T-helper 17 cell (primary cell): ENCODE results near the gene PAM. TPM values are rescaled to one million over a fixed set of nuclear protein-coding genes. Genes with fewer than 3 reads are reported as not detected.
"Not testable (repeated sequence)": the region's sequence is repeated elsewhere in the genome, so short reads cannot be mapped to it uniquely, and the experiment has no call there.

Source experiments
- ATAC-seq: fragments of 150-1000 bp; cut with Tn5 transposase; 2 replicates; pipeline ENCODE4 v1.10.0; 2021; ENCODE audit warnings: mild to moderate bottlenecking, moderate library complexity
- DNase-seq, 3 donors: peaks; one replicate each; pipeline versions ENCODE4 v3.0.0 to v3.0.0-alpha.2; 2020 to 2021
- H3K9me3 ChIP-seq: one replicate; pipeline ENCODE4 v1.7.0; 2013; ENCODE audit warnings: low read length, mild to moderate bottlenecking; ENCODE audit not compliant: control insufficient read depth, poor library complexity, severe bottlenecking
- H3K27ac Mint-ChIP-seq: one replicate; pipeline ENCODE4 v1.8.0; 2022; ENCODE audit warnings: mild to moderate bottlenecking, moderate library complexity, mixed read lengths
- H3K27me3 Mint-ChIP-seq: one replicate; pipeline ENCODE4 v1.8.0; 2022; ENCODE audit warnings: mixed read lengths
- H3K36me3 Mint-ChIP-seq: one replicate; pipeline ENCODE4 v1.8.0; 2022; ENCODE audit warnings: low read depth, mixed read lengths
- H3K4me1 Mint-ChIP-seq: one replicate; pipeline ENCODE4 v1.8.0; 2022; ENCODE audit warnings: mild to moderate bottlenecking, mixed read lengths
- H3K4me3 Mint-ChIP-seq: one replicate; pipeline ENCODE4 v1.8.0; 2022; ENCODE audit warnings: mild to moderate bottlenecking, moderate library complexity, mixed read lengths
- total RNA-seq, 4 donors: library from RNA in 2 of 4; stranded (reverse) in 2 of 4; gene quantifications; one replicate each; pipeline ENCODE4 v1.2.3 and lab custom pipeline; 2022 to 2026

PAM gene
- total RNA-seq, 2 donors from 2014 or later: 23.5 to 34.3 TPM

- H3K27ac Mint-ChIP-seq, H3K36me3 Mint-ChIP-seq, DNase-seq, H3K27me3 Mint-ChIP-seq, ATAC-seq, H3K4me3 Mint-ChIP-seq, H3K9me3 ChIP-seq: not testable (repeated sequence)
- peaks cover 28% of the 10 kb centered on the region for H3K4me1 Mint-ChIP-seq
Measured at GRCh38 chr5:102775756-102776155, 20.7 kb downstream of the PAM start.

GRCh38 chr5:102777099-102777498, 22.0 kb downstream of the PAM start:
- no peaks in the 10 kb centered on the region for H3K9me3 ChIP-seq
- Mint-ChIP-seq H3K27ac (no peak overlapping the region), H3K4me1 (peaks cover 21% of the 10 kb centered on the region), H3K4me3 (no peak overlapping the region), H3K36me3 (no peaks in the 10 kb centered on the region), H3K27me3 (no peaks in the 10 kb centered on the region)
- ATAC-seq (no peak), DNase-seq (no peak)

DNA sequence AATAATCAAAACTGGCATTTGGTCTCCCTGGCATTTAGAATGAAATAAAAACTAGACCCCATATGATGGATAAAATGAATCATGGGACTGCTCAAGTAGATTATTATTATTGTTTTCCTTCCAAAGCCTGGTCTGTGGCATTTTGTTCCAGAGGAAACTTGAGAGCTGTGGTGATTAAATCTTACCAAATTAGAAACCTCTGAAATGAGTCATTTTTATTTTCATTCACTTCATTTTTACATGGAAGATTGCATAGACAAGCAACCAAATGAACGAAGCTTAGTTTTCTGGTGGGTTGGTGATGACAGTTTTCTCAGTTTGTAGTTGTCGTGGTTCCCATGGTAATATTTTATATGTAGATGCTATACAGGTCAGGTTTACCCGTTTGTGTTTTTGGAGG, 23.4 kb downstream of the PAM start:
- no peaks in the 10 kb centered on the region for H3K9me3 ChIP-seq
- Mint-ChIP-seq H3K27me3 (no peaks in the 10 kb centered on the region), H3K27ac (peak overlapping the region; percentile 54), H3K4me3 (no peak overlapping the region), H3K4me1 (peaks cover 18% of the 10 kb centered on the region), H3K36me3 (peaks cover 2% of the 10 kb centered on the region)
- peak; percentile 37 for ATAC-seq
- no peak for DNase-seq

- no peak overlapping the region for H3K27ac Mint-ChIP-seq
- no peak overlapping the region for H3K4me3 Mint-ChIP-seq
- DNase-seq (no peak), ATAC-seq (no peak)
- peaks cover 18% of the 10 kb centered on the region for H3K4me1 Mint-ChIP-seq
- H3K27me3 Mint-ChIP-seq: no peaks in the 10 kb centered on the region
- no peaks in the 10 kb centered on the region for H3K9me3 ChIP-seq
- H3K36me3 Mint-ChIP-seq: peaks cover 9% of the 10 kb centered on the region
Measured at GRCh38 chr5:102781359-102781758, 26.3 kb downstream of the PAM start.

DNA sequence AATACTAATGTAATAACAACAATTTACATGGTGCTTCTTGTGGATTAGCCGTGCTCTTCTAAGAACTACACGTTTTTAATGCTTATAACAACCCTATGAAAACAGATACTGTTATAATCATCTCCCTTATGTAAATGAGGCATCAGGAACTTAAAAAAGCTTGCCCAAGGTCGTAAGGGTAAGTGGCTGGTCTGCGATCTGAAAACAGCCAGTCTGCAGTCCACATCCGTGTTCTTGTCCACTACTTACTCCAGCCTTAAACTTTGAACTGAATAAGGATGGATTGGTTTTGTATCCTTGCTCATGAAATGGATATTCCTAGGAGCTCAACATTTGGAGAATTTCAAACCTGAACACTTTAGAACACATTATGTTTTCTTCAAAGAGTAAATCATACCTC, 26.7 kb downstream of the PAM start:
- H3K4me3 Mint-ChIP-seq: no peak overlapping the region
- H3K36me3 Mint-ChIP-seq: peaks cover 9% of the 10 kb centered on the region
- no peak overlapping the region for H3K27ac Mint-ChIP-seq
- H3K9me3 ChIP-seq: no peaks in the 10 kb centered on the region
- peaks cover 17% of the 10 kb centered on the region for H3K4me1 Mint-ChIP-seq
- H3K27me3 Mint-ChIP-seq: no peaks in the 10 kb centered on the region
- ATAC-seq (no peak), DNase-seq (no peak)

- no peaks in the 10 kb centered on the region for H3K9me3 ChIP-seq
- ATAC-seq (no peak), DNase-seq (no peak)
- H3K4me1 Mint-ChIP-seq: peaks cover 17% of the 10 kb centered on the region
- H3K27ac Mint-ChIP-seq: no peak overlapping the region
- H3K27me3 Mint-ChIP-seq: no peaks in the 10 kb centered on the region
- peaks cover 9% of the 10 kb centered on the region for H3K36me3 Mint-ChIP-seq
- H3K4me3 Mint-ChIP-seq: no peak overlapping the region
Measured at GRCh38 chr5:102782217-102782872, 27.2 kb downstream of the PAM start.

DNA sequence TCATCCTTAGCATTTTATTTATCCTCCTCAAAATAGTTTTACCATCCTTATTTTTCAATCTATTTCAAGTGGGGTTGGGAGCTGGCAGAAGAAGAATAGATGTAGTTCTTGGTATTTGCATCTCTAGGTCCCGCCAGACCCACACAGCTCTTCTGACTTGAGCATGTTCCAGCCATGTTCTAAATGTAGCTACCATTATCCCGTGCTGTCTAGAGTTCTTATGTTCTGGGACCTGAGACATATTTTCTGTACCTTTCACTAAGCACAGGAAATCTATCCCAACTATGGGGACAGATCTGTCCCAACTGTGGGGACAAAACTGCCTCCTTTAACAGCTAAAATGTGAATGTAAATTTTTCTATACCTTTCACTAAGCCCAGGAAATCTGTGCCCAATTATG, 32.0 kb downstream of the PAM start:
- no peak for DNase-seq
- no peak for ATAC-seq
- H3K27me3 Mint-ChIP-seq: no peaks in the 10 kb centered on the region
- no peak overlapping the region for H3K27ac Mint-ChIP-seq
- H3K4me3 Mint-ChIP-seq: no peak overlapping the region
- H3K9me3 ChIP-seq: no peaks in the 10 kb centered on the region
- H3K36me3 Mint-ChIP-seq: peaks cover 12% of the 10 kb centered on the region
- H3K4me1 Mint-ChIP-seq: peaks cover 8% of the 10 kb centered on the region

- Mint-ChIP-seq H3K4me3 (no peak overlapping the region), H3K36me3 (peaks cover 10% of the 10 kb centered on the region), H3K4me1 (peaks cover 8% of the 10 kb centered on the region), H3K27ac (no peak overlapping the region), H3K27me3 (no peaks in the 10 kb centered on the region)
- DNase-seq: no peak
- no peak for ATAC-seq
- no peaks in the 10 kb centered on the region for H3K9me3 ChIP-seq
Measured at GRCh38 chr5:102788788-102789187, 33.7 kb downstream of the PAM start.

GRCh38 chr5:102789469-102789868, 34.4 kb downstream of the PAM start:
- Mint-ChIP-seq H3K4me3 (no peak overlapping the region), H3K36me3 (peaks cover 7% of the 10 kb centered on the region), H3K27me3 (no peaks in the 10 kb centered on the region), H3K27ac (no peak overlapping the region), H3K4me1 (peaks cover 8% of the 10 kb centered on the region)
- ATAC-seq (no peak), DNase-seq (no peak)
- no peaks in the 10 kb centered on the region for H3K9me3 ChIP-seq

DNA sequence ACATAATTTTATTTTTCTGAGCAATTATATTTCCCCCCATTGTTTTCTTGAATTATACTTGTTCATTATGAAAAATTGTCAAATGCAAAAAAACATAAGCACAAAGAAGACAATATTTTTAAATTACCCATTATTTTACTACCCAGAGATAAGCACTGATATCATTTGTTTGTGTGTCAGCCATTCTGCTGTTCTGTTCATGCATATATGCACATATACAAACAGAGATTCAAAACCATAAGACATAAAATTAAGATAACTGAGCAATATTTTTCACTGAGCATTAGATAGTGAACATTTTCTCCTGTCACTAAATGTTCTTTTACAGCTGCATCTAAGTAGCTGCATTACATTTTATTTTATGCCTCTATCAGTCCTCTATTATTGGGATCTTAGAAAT, 35.6 kb downstream of the PAM start:
- peaks cover 3% of the 10 kb centered on the region for H3K36me3 Mint-ChIP-seq
- no peak overlapping the region for H3K4me3 Mint-ChIP-seq
- DNase-seq (no peak), ATAC-seq (no peak)
- H3K4me1 Mint-ChIP-seq: peaks cover 3% of the 10 kb centered on the region
- H3K9me3 ChIP-seq: no peaks in the 10 kb centered on the region
- no peaks in the 10 kb centered on the region for H3K27me3 Mint-ChIP-seq
- H3K27ac Mint-ChIP-seq: no peak overlapping the region

DNA sequence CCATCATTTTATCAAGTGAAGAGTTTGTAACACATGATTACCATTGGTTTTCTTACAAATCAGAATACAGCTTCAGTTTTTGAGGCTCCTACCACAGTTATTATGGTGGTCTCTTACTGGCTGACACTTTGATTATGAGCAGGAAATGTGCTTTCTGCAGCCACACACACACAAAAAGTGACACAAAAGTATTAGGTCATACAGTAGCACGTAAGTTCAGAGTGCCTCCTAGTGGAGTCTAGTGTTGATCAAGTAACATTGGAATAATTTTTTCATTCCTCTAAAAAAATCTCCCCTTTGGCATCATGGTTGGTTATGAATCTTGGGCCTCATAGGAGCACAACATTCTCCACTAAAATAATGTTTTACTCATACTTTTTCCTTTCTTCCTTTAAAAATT, 37.6 kb downstream of the PAM start:
- peak; percentile 37 for ATAC-seq
- H3K9me3 ChIP-seq: no peaks in the 10 kb centered on the region

GRCh38 chr5:102794047-102794446, 38.9 kb downstream of the PAM start:
- H3K4me1 Mint-ChIP-seq: peaks cover 10% of the 10 kb centered on the region
- no peak for ATAC-seq
- peaks cover 3% of the 10 kb centered on the region for H3K36me3 Mint-ChIP-seq
- H3K4me3 Mint-ChIP-seq: no peak overlapping the region
- H3K27me3 Mint-ChIP-seq: no peaks in the 10 kb centered on the region
- no peaks in the 10 kb centered on the region for H3K9me3 ChIP-seq
- DNase-seq: no peak
- H3K27ac Mint-ChIP-seq: no peak overlapping the region

More for the DNA sequence above, 37.6 kb downstream of the PAM start:
- no peaks in the 10 kb centered on the region for H3K27me3 Mint-ChIP-seq
- H3K4me1 Mint-ChIP-seq: peaks cover 7% of the 10 kb centered on the region
- no peak overlapping the region for H3K4me3 Mint-ChIP-seq
- no peak overlapping the region for H3K27ac Mint-ChIP-seq
- DNase-seq: no peak
- H3K36me3 Mint-ChIP-seq: peaks cover 3% of the 10 kb centered on the region

DNA sequence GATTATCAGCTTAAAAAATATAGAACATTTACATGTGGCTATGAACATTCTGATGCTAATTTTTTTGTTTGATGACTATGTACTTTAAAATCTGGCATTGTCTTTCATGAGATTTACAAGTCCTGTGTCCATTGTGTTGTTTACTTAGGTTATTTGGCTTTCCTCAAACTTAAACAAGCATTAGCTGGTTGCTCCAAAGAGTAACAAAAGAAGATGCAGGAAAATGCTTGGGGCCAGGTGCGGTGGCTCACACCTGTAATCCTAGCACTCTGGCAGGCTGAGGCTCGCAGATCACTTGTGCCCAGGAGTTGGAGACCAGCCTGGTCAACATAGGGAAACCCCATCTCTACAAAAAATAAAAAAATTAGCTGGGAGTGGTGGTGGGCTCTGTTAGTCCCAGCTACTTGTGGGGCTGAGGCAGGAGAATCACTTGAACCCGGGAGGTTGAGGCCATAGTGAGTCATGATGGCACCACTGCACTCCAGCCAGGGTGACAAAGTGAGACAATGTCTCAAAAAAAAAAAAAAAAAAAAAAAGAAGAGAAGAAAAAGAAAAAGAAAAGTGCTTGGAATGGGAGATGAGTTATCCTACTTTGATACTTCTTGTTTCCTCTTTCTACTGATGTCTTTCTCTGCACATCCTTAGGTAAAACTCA, 39.7 kb downstream of the PAM start:
- Mint-ChIP-seq H3K4me3 (no peak overlapping the region), H3K4me1 (peaks cover 9% of the 10 kb centered on the region)
- ATAC-seq: no peak

DNA sequence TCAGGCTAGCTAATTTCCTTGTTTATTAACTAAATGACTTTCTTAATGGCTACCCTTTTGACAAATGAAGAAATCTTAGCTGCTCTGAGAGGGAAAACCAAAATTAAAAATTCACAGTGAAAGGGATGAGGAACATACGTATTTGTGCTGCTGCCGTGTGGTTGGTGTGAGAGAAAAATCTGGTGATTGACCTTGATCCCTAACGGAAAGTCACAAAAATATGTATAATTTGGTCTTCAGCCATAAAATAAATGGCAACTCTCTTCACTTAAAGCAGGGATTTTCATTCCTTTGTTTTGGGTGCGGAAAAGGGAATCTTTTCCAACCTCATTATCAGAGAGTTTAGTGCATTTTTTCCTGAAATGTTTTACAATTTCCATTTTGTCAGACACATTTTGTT, 40.4 kb downstream of the PAM start:
- ATAC-seq (no peak), DNase-seq (no peak)
- Mint-ChIP-seq H3K27me3 (no peaks in the 10 kb centered on the region), H3K4me3 (no peak overlapping the region), H3K4me1 (peaks cover 17% of the 10 kb centered on the region), H3K27ac (no peak overlapping the region), H3K36me3 (peaks cover 2% of the 10 kb centered on the region)
- no peaks in the 10 kb centered on the region for H3K9me3 ChIP-seq

More for the DNA sequence above, 39.7 kb downstream of the PAM start:
- Mint-ChIP-seq H3K27me3 (no peaks in the 10 kb centered on the region), H3K36me3 (no peaks in the 10 kb centered on the region), H3K27ac (no peak overlapping the region)
- no peaks in the 10 kb centered on the region for H3K9me3 ChIP-seq
- DNase-seq: no peak
